GM18867 (cell line): Measurements from ENCODE around the gene SMIM45.
A peak's percentile ranks its signal among the peaks of the same experiment; 100 is the strongest.

ENCODE experiments used
- ATAC-seq: cut with Tn5 transposase; IDR thresholded peaks from one replicate; pipeline ENCODE4 v1.9.1; 2021; ENCODE audit warnings: mild to moderate bottlenecking, moderate library complexity; ENCODE audit not compliant: unreplicated experiment

SMIM45 gene

DNA sequence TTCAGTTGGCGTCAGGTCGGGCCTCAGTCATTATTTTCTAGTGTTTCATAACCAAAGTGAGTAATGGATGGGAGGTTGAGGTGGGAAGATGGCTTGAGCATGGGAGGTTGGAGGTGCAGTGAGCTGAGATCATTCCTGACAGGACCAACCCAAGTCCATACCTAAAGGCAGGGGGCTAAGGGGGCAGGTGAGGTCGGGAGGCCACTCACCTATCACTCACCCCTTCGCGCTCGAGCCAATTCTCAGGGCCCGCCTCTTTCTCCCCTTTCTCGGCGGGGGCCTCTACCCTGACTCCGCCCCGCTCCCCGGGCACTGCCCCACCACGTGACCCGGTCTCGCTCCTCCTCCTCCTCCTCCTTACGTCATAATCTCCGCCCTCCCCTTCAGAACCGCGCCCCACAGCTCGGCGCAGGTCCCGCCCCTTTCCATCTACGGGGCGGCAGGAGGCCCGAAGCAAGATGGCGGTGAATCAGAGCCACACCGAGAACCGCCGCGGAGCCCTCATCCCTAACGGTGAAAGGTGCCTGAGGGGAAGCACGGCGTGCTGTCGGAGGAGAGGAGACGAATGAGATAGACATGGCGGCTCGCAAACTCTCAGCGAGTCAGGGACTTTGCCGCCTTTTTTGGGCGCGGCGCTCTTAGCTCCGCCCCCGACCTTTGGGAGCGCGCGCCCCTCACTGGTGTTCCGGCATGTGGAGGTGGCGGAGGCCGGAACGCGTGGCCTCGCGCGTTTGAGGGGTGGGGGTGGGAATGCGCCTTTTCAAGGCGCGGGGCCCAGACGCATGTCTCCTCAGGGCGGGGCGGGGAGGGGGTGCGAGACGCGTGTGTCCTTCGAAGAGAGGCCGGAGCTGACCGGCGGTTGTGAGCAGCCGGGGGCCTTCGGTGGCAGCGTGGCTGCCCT is 46.7 kb downstream of the SMIM45 start, which contains the start of gene WBP2NL:
TSS of gene WBP2NL (plus strand) at position 428 of the 901 bp plus-strand sequence. CDS start at position 459, 31 bp downstream.
- peak; percentile 87 for ATAC-seq

DNA sequence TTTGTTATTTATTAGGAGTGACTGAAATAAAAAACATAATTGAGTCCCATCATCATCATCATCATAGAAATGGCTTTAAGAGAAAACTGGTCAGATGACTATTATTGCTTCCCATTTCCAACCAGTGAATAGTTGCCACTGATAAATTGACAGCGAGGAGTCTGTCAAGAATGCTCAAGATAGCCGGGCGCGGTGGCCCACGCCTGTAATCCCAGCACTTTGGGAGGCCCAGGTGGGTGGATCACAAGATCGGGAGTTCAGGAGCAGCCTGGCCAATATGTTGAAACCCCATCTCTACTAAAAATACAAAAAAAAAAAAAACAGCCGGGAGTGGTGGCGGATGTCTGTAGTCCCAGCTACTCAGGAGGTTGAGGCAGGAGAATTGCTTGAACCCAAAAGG is 48.5 kb downstream of the SMIM45 start:
- ATAC-seq = no peak

DNA sequence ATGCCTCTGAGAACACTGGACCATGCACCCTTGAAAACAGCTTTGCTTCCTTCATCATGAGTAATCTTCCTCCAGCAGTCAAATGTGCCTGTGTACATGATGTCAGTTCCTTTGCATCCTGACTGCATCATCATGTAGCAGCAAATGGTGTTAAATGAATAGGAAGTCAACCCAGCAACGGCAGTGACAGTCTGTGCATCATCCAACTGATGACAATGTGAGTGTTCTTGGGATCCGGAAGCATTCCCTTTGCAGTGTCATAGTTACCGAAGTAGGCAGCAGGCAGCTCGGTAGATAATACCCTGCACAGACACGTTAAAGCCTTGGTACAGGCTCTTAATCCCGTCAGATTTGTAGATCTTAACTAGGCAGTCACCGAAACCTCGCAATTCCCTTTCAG is 49.2 kb downstream of the SMIM45 start:
- ATAC-seq = no peak

DNA sequence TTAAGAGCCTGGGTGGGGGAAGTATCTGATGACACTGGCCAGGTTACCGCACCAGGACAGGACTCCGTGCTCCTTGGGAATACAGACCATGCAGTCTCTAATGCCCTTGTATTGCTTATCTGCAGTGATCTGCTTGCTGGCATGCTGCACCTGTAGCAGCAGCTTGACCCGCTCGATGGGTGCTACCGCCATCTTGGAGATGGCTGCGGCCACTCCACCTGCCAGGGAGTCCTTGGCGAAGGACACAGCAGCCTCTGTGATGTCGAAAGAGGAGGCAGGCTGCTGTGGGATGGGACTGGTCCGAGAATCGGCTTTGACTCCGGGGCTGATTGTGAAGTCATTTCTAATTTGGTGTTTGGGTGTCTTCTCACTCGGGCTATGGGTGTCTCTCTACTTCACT is 49.8 kb downstream of the SMIM45 start:
- ATAC-seq = no peak

DNA sequence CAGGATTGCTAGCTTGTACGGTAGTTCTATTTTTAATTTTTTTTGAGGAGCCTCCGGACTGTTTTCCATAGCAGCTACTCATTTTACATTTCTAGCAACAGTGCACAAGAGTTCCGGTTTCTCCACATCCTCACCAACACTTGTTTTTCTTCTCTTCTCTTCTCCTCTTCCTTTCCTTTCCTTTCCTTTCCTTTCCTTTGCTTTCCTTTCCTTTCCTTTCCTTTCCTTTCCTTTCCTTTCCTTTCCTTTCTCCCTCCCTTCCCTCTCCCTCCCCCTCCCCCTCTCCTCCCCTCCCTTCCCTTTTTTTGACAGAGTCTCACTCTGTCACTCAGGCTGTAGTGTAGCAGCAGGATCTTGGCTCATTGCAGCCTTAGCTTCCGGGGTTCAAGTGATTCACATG is 56.0 kb downstream of the SMIM45 start:
- ATAC-seq = no peak
